ENCODE results near the gene CWC25. TPM values are rescaled to one million over a fixed set of nuclear protein-coding genes. Genes with fewer than 3 reads are reported as not detected.

CWC25 gene
- total RNA-seq, 2 donors from 2014 or later: 15.0 to 39.2 TPM

DNA sequence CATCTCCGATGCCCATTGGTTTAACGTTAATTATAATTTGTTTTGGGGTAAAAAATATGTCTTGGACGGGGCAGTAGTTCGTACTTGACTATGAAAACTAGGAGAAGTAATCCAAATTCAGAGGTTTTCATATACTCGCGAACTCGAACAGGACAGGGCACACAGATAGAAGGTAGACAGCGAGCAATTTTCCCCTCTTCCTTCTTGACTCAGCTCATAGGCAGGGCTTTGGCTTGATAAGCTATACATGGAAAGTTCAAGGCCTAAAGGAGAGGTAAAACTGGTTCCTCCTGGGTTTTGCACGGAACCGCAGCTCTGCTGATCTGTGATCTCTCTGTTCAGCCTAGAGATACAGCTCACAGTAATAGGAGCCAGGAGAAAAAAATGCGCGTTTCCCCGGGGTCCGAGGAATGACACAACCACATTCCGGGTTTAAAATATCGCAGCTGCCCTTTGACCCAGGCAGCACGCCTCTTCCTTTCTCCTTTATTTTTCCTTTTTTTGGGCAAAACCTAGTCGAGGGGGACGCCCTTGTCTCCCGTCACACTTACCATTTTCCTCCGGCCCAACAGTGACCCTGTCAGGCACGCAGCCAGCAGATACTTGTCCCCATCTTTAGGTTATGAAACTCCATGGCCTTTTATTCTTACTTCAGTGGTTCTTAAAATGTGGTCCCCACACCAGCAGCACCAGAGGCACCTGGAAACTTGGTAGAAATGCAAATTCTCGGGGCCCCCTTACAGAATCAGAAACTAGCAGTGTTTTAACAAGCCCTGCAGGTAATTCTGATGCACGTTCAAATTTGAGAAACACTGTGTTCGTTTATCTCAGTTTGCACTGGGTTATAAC, 43.1 kb upstream of the CWC25 start:
- intact Hi-C loops (cut with DNase I): no loop called here
- Histone ChIP-seq H3K4me1 (peaks cover 34% of the 10 kb centered on the region), H3K4me3 (no peak overlapping the region), H3K27me3 (no peaks in the 10 kb centered on the region), H3K36me3 (replicated peaks in 1 of 2; ENCODE audit: insufficient read depth in 1 of 2, low read depth in 2 of 2) (no peaks in the 10 kb centered on the region), H3K27ac (peak overlapping the region; percentile 63 to 96 (median 92)), H3K9me3 (no peaks in the 10 kb centered on the region)
- no peak for TF ChIP-seq POLR2A (IDR thresholded peaks at IDR 0.05)
- TF ChIP-seq, protein P1, sequence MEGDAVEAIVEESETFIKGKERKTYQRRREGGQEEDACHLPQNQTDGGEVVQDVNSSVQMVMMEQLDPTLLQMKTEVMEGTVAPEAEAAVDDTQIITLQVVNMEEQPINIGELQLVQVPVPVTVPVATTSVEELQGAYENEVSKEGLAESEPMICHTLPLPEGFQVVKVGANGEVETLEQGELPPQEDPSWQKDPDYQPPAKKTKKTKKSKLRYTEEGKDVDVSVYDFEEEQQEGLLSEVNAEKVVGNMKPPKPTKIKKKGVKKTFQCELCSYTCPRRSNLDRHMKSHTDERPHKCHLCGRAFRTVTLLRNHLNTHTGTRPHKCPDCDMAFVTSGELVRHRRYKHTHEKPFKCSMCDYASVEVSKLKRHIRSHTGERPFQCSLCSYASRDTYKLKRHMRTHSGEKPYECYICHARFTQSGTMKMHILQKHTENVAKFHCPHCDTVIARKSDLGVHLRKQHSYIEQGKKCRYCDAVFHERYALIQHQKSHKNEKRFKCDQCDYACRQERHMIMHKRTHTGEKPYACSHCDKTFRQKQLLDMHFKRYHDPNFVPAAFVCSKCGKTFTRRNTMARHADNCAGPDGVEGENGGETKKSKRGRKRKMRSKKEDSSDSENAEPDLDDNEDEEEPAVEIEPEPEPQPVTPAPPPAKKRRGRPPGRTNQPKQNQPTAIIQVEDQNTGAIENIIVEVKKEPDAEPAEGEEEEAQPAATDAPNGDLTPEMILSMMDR (IDR thresholded peaks at IDR 0.05): no peak
- DNase-seq (peak; percentile 43 to 56 (median 52)), ATAC-seq (no peak)
- WGBS, 2 donors: 10 to 23% methylated on average over 25 of the region's 25 CpGs

DNA sequence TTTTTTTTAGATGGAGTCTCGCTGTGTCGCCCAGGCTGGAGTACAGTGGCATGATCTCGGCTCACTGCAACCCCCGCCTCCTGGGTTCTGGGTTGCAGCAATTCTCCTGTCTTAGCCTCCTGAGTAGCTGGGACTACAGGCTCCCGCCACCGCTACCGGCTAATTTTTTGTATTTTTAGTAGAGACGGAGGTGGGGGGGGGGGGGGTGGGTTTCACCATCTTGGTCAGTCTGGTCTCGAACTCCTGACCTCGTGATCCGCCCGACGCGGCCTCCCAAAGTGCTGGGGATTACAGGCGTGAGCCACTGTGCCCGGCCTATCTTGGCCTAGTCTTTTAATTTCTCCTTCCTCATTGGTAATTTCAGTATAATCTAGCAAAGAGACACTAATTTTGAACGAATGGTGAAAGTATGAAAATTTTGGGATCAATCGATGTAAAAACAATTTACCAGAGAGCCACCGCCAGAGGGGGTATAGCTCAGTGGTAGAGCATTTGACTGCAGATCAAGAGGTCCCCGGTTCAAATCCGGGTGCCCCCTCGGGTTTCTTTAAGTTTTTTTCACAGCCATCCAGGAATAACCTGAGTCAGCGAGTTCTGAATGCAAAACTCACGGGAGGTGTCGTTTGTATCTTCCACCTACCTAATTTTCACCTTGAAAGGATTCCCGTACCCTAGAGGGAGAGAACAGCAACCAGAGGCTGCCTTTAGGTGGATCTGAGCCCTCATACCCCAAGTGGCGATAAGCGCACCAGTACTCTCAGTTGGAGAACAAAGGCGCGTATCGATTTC, 42.3 kb upstream of the CWC25 start:
- ATAC-seq: no peak
- H3K27ac ChIP-seq: peak overlapping the region; percentile 49 to 96 (median 92)
- WGBS, 2 donors: 22 to 30% methylated on average over 31 of the region's 31 CpGs
- no peak for TF ChIP-seq POLR2A (IDR thresholded peaks at IDR 0.05)
- TF ChIP-seq, protein P1 (IDR thresholded peaks at IDR 0.05): peak in 6 of 7 experiments; percentile 25 to 43 (median 32)
- H3K4me1 ChIP-seq: peaks cover 26% of the 10 kb centered on the region
- no peaks in the 10 kb centered on the region for H3K9me3 ChIP-seq
- H3K27me3 ChIP-seq: no peaks in the 10 kb centered on the region
- no peaks in the 10 kb centered on the region for H3K36me3 ChIP-seq (replicated peaks in 1 of 2; ENCODE audit: insufficient read depth in 1 of 2, low read depth in 2 of 2)
- intact Hi-C loops (cut with DNase I): no loop called here
- H3K4me3 ChIP-seq: no peak overlapping the region
- peak; percentile 68 to 80 (median 74) for DNase-seq

- intact Hi-C loops (cut with DNase I): no loop called here
- Histone ChIP-seq H3K4me1 (peaks cover 17% of the 10 kb centered on the region), H3K27me3 (no peaks in the 10 kb centered on the region), H3K36me3 (replicated peaks in 1 of 2; ENCODE audit: insufficient read depth in 1 of 2, low read depth in 2 of 2) (no peaks in the 10 kb centered on the region), H3K27ac (no peak overlapping the region), H3K9me3 (no peaks in the 10 kb centered on the region), H3K4me3 (no peak overlapping the region)
- WGBS, 2 donors: 63 to 65% methylated on average over 11 of the region's 11 CpGs
- no peak for DNase-seq
- no peak for ATAC-seq
- TF ChIP-seq, protein P1 (IDR thresholded peaks at IDR 0.05): no peak
These were observed 39.7 kb upstream of the CWC25 start for GRCh38 chr17:38864636-38865398.

GRCh38 chr17:38861399-38861843, 36.3 kb upstream of the CWC25 start:
- Histone ChIP-seq H3K9me3 (no peaks in the 10 kb centered on the region), H3K27me3 (no peaks in the 10 kb centered on the region), H3K27ac (no peak overlapping the region), H3K36me3 (replicated peaks in 1 of 2; ENCODE audit: insufficient read depth in 1 of 2, low read depth in 2 of 2) (no peaks in the 10 kb centered on the region), H3K4me3 (no peak overlapping the region), H3K4me1 (no peaks in the 10 kb centered on the region)
- DNase-seq: no peak
- ATAC-seq: no peak
- no peak for TF ChIP-seq POLR2A (IDR thresholded peaks at IDR 0.05)
- TF ChIP-seq, protein P1 (IDR thresholded peaks at IDR 0.05): no peak
- WGBS, 2 donors: 6 to 14% methylated on average over 8 of the region's 8 CpGs
- intact Hi-C loops (cut with DNase I): no loop called here

Measured in body of pancreas (tissue), 4 donors.